HEK293T (cell line): Measurements from ENCODE around the gene MOB1A.

Experiments
- CTCF ChIA-PET: fragments of 350-600 bp; formaldehyde crosslinking; extraction: SDS; loops from one replicate; lab custom pipeline; 2021; ENCODE audit warnings: antibody characterized with exemption, inconsistent platforms; lab: Yijun Ruan, JAX
- POLR2A ChIA-PET: fragments of 350-600 bp; formaldehyde crosslinking; extraction: SDS; loops from one replicate; lab custom pipeline; 2020; ENCODE audit warnings: antibody characterized with exemption, inconsistent platforms; lab: Yijun Ruan, JAX
- DNase-seq: peaks from one replicate; pipeline ENCODE4 v3.0.0; 2012; ENCODE audit warnings: mixed read lengths; ENCODE audit errors: extremely low spot score
- ARNT ChIP-seq: fragments of 450-650 bp; IDR thresholded peaks from 2 replicates; pipeline ENCODE4 v1.6.1; 2017; ENCODE audit warnings: mild to moderate bottlenecking
- BHLHE40 ChIP-seq: fragments of 450-650 bp; IDR thresholded peaks from 2 replicates; pipeline ENCODE4 v1.6.1; 2016; ENCODE audit warnings: mild to moderate bottlenecking, moderate library complexity, borderline replicate concordance
- CTBP1 ChIP-seq: fragments of 450-650 bp; IDR thresholded peaks from 2 replicates; pipeline ENCODE4 v1.6.1; 2016; ENCODE audit warnings: borderline replicate concordance
- ELF4 ChIP-seq: fragments of 450-650 bp; IDR thresholded peaks from 2 replicates; pipeline ENCODE4 v1.6.1; 2017; ENCODE audit warnings: antibody characterized with exemption
- FOXA1 ChIP-seq: fragments of 450-650 bp; IDR thresholded peaks from 2 replicates; pipeline ENCODE4 v1.6.1; 2016; ENCODE audit warnings: mild to moderate bottlenecking
- FOXK2 ChIP-seq: fragments of 450-650 bp; IDR thresholded peaks from 2 replicates; pipeline ENCODE4 v1.6.1; 2016; ENCODE audit warnings: mild to moderate bottlenecking
- FOXM1 ChIP-seq: fragments of 450-650 bp; IDR thresholded peaks from 2 replicates; pipeline ENCODE4 v1.6.1; 2017; ENCODE audit warnings: mild to moderate bottlenecking, borderline replicate concordance
- HDGF ChIP-seq: fragments of 450-650 bp; IDR thresholded peaks from 2 replicates; pipeline ENCODE4 v1.6.1; 2017; ENCODE audit warnings: antibody characterized with exemption, borderline replicate concordance
- L3MBTL2 ChIP-seq: fragments of 450-650 bp; conservative IDR thresholded peaks from 2 replicates; pipeline ENCODE4 v1.6.1; 2016; ENCODE audit warnings: mild to moderate bottlenecking
- LEF1 ChIP-seq: fragments of 450-650 bp; IDR thresholded peaks from 2 replicates; pipeline ENCODE4 v1.6.1; 2017; ENCODE audit warnings: mild to moderate bottlenecking, borderline replicate concordance
- NFRKB ChIP-seq: fragments of 450-650 bp; IDR thresholded peaks from 2 replicates; pipeline ENCODE4 v1.6.1; 2016; ENCODE audit warnings: mild to moderate bottlenecking, moderate library complexity
- PKNOX1 ChIP-seq: fragments of 450-650 bp; IDR thresholded peaks from 2 replicates; pipeline ENCODE4 v1.6.1; 2016
- SP1 ChIP-seq: fragments of 450-650 bp; IDR thresholded peaks from 2 replicates; pipeline ENCODE4 v1.6.1; 2017
- SUZ12 ChIP-seq: fragments of 450-650 bp; IDR thresholded peaks from 2 replicates; pipeline ENCODE4 v1.6.1; 2016; ENCODE audit warnings: mild to moderate bottlenecking
- TARDBP ChIP-seq: fragments of 450-650 bp; IDR thresholded peaks from 2 replicates; pipeline ENCODE4 v1.6.1; 2016
- ZNF384 ChIP-seq: fragments of 450-650 bp; IDR thresholded peaks from 2 replicates; pipeline ENCODE4 v1.6.1; 2016

Gene MOB1A

GRCh38 chr2:74201596-74201995, 22.9 kb upstream of the MOB1A start:
- no peak for DNase-seq
- ChIA-PET CTCF (interaction anchor here (0.7 kb wide), 1 partner anchor 267 kb away, joined by 5 read pairs; no protein-coding TSS in a partner anchor), POLR2A (no interaction called here)
- TF ChIP-seq FOXK2 = no peak
- TF ChIP-seq PKNOX1 = peak; percentile 27; the same call in 1 of the 2 replicates
- TF ChIP-seq ARNT = no peak
- TF ChIP-seq L3MBTL2 = no peak
- no peak for TF ChIP-seq ZNF384
- no peak for TF ChIP-seq FOXA1
- TF ChIP-seq ELF4 = no peak

- TF ChIP-seq LEF1 (no peak), FOXM1 (no peak), BHLHE40 (no peak), FOXK2 (no peak), HDGF (no peak), FOXA1 (no peak), SP1 (no peak), ZNF384 (no peak), NFRKB (no peak), TARDBP (no peak), CTBP1 (no peak), PKNOX1 (no peak), ELF4 (no peak), SUZ12 (no peak), L3MBTL2 (no peak), ARNT (no peak)
- CTCF ChIA-PET = interaction anchor here (0.7 kb wide), 1 partner anchor 267 kb away, joined by 5 read pairs; no protein-coding TSS in a partner anchor
- DNase-seq = no peak
- POLR2A ChIA-PET = no interaction called here
Observed at GRCh38 chr2:74201196-74201595, 22.5 kb upstream of the MOB1A start.

GRCh38 chr2:74199871-74200305, 21.2 kb upstream of the MOB1A start:
- CTCF ChIA-PET = interaction anchor here (0.6 kb wide), 1 partner anchor 84 kb away, joined by 3 read pairs; no protein-coding TSS in a partner anchor
- POLR2A ChIA-PET = interaction anchor here (1.0 to 3.2 kb wide), 5 partner anchors 8 to 191 kb away, joined by 3 to 36 read pairs (median 7); partner anchors contain the start of genes BOLA3 and MOB1A
- no peak for TF ChIP-seq LEF1
- TF ChIP-seq CTBP1 = no peak
- TF ChIP-seq HDGF = no peak
- TF ChIP-seq BHLHE40 = no peak
- no peak for DNase-seq

- no peak for TF ChIP-seq FOXK2
- TF ChIP-seq ZNF384 = no peak
- TF ChIP-seq L3MBTL2 = no peak
- no peak for TF ChIP-seq FOXA1
- TF ChIP-seq ARNT = no peak
- no peak for TF ChIP-seq CTBP1
- no peak for TF ChIP-seq SUZ12
- no peak for TF ChIP-seq BHLHE40
- TF ChIP-seq NFRKB = no peak
- no peak for TF ChIP-seq SP1
- no peak for TF ChIP-seq FOXM1
- TF ChIP-seq LEF1 = no peak
- no peak for TF ChIP-seq HDGF
- no peak for DNase-seq
- ChIA-PET CTCF (interaction anchor here (0.6 to 1.3 kb wide), 3 partner anchors 11 to 84 kb away, joined by 3 to 4 read pairs (median 4); partner anchors contain the start of gene MOB1A), POLR2A (interaction anchor here (1.0 to 3.2 kb wide), 10 partner anchors 8 to 192 kb away, joined by 3 to 36 read pairs (median 5); partner anchors contain the start of genes BOLA3 and MOB1A)
Observed at GRCh38 chr2:74199275-74199701, 20.6 kb upstream of the MOB1A start.

GRCh38 chr2:74198461-74199274, 20.0 kb upstream of the MOB1A start, which contains the start of gene MTHFD2:
TSS of gene MTHFD2 (plus strand) at chr2:74198615. CDS start at chr2:74198642, 27 bp downstream.
- ChIA-PET CTCF (interaction anchor here (1.0 to 1.3 kb wide), 2 partner anchors 11 to 20 kb away, joined by 4 read pairs; partner anchors contain the start of gene MOB1A), POLR2A (interaction anchor here (0.7 to 3.2 kb wide), 11 partner anchors 9 to 193 kb away, joined by 3 to 36 read pairs (median 4); partner anchors contain the start of genes BOLA3 and MOB1A)
- TF ChIP-seq ELF4 (peak; percentile 90), LEF1 (no peak), NFRKB (peak; percentile 48; the same call in 1 of the 2 replicates), BHLHE40 (no peak), ARNT (no peak), FOXM1 (no peak), ZNF384 (no peak), CTBP1 (no peak), FOXK2 (no peak), SUZ12 (no peak), FOXA1 (no peak), TARDBP (no peak), SP1 (no peak), HDGF (no peak), PKNOX1 (peak; percentile 97), L3MBTL2 (peak; percentile 98)
- DNase-seq = peak; percentile 93
